Activated B cell treated with CpG ODN at 0.5 μM for 24 hours (primary cell): Measurements from ENCODE around the gene C17orf107. TPM values are rescaled to one million over a fixed set of nuclear protein-coding genes. Genes with fewer than 3 reads are reported as not detected.

ENCODE experiments used
- ATAC-seq: fragments of 200-7000 bp; cut with Tn5 transposase; one replicate; pipeline ENCODE4 v1.10.0; 2021; ENCODE audit warnings: low read depth, mild to moderate bottlenecking, moderate library complexity
- CTCF ChIA-PET: fragments of 350-600 bp; sonication (Branson Sonifier 250); formaldehyde crosslinking; loops from one replicate; lab custom pipeline; 2021; ENCODE audit warnings: antibody characterized with exemption; lab: Charles Lee
- POLR2A ChIA-PET: fragments of 350-600 bp; sonication (Branson Sonifier 250); formaldehyde crosslinking; loops from one replicate; lab custom pipeline; 2021; ENCODE audit warnings: antibody characterized with exemption; lab: Charles Lee
- DNase-seq: peaks from one replicate; pipeline ENCODE4 v3.0.0; 2022
- H3K27ac Mint-ChIP-seq: one replicate; pipeline ENCODE4 v1.8.0; 2020; ENCODE audit warnings: mixed read lengths
- H3K27me3 Mint-ChIP-seq: one replicate; pipeline ENCODE4 v1.8.0; 2021; ENCODE audit warnings: mixed read lengths
- H3K36me3 Mint-ChIP-seq: one replicate; pipeline ENCODE4 v1.8.0; 2021; ENCODE audit warnings: low read depth, mixed read lengths
- H3K4me1 Mint-ChIP-seq: one replicate; pipeline ENCODE4 v1.8.0; 2021; ENCODE audit warnings: mixed read lengths
- H3K4me3 Mint-ChIP-seq: one replicate; pipeline ENCODE4 v1.8.0; 2020; ENCODE audit warnings: mild to moderate bottlenecking, mixed read lengths
- H3K9me3 Mint-ChIP-seq: one replicate; pipeline ENCODE4 v1.8.0; 2020; ENCODE audit warnings: mixed read lengths
- CTCF ChIP-seq: fragments of 200-600 bp; IDR thresholded peaks from one replicate; pipeline ENCODE4 v1.8.0; 2022; ENCODE audit warnings: antibody characterized with exemption, mild to moderate bottlenecking
- intact Hi-C: fragments of 100-400 bp; cut with micrococcal nuclease; formaldehyde crosslinking; loops from one replicate; pipeline ENCODE4 v1.15.1; 2024
- total RNA-seq: library from RNA; stranded (reverse); gene quantifications from 2 replicates; pipeline ENCODE4 v1.2.3, GENCODE V29; 2022

The C17orf107 gene
- total RNA-seq: 1.6 and 1.8 TPM in 2 replicates

- Mint-ChIP-seq H3K4me3 (peak within 1 kb of the TSS; percentile 87), H3K27ac (peak within 1 kb of the TSS; percentile 54), H3K4me1 (peaks cover 47% of the 10 kb centered on the region), H3K36me3 (peaks cover 24% of the 10 kb centered on the region), H3K9me3 (no peaks in the 10 kb centered on the region), H3K27me3 (no peaks in the 10 kb centered on the region)
- peak; percentile 87 for DNase-seq
- TF ChIP-seq CTCF: no peak
- peak; percentile 83 for ATAC-seq
- ChIA-PET POLR2A (interaction anchor here (0.7 to 4.7 kb wide), 13 partner anchors 33 to 191 kb away, joined by 3 to 26 read pairs (median 4); partner anchors contain the start of genes ARRB2, CAMTA2, KIF1C and PLD2), CTCF (interaction anchor here (0.9 to 1.3 kb wide), 7 partner anchors 8 to 332 kb away, joined by 3 to 6 read pairs (median 4); partner anchors contain the start of genes ARRB2, RNF167 and SLC25A11)
- intact Hi-C loops: loop anchor here (5.0 kb wide), 2 partner anchors 178 to 332 kb away; partner anchors contain the start of gene ZFP3
These were observed at the start of gene C17orf107 for GRCh38 chr17:4899341-4900230. C17orf107 (plus strand) TSS chr17:4899536; CDS start chr17:4899763, 227 bp downstream.

DNA sequence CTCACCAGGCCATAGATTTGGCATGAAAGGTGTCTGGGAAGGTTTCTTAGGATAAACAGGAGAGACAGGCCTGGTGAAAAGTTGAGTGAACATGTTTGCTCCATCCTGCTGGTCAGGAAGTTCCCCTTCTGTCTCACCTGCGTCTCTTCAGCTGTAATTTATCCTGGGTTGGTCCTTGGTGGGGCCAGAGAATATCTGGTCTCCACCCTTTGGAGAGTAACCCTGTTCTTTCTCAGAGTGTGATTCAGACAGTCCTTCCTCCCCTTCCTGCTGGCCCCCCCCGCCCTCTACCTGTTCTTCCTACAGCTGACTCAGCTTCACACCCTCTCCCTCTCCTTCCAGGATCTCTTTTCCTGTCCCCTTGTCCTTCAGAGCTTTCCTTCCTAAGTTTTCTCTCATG, 49.1 kb upstream of the C17orf107 start:
- ATAC-seq (no peak), DNase-seq (no peak)
- POLR2A ChIA-PET: interaction anchor here (0.6 kb wide), 1 partner anchor 266 kb away, joined by 8 read pairs; the partner anchor contains the start of gene SMTNL2
- Mint-ChIP-seq H3K4me1 (peaks cover 12% of the 10 kb centered on the region), H3K36me3 (peaks cover 17% of the 10 kb centered on the region), H3K27ac (no peak overlapping the region), H3K27me3 (no peaks in the 10 kb centered on the region), H3K9me3 (no peaks in the 10 kb centered on the region), H3K4me3 (no peak overlapping the region)
- CTCF ChIA-PET: no interaction called here
- intact Hi-C loops: no loop called here
- no peak for TF ChIP-seq CTCF

GRCh38 chr17:4851084-4851483, 48.3 kb upstream of the C17orf107 start:
- intact Hi-C loops: no loop called here
- H3K4me3 Mint-ChIP-seq: no peak overlapping the region
- H3K36me3 Mint-ChIP-seq: peaks cover 16% of the 10 kb centered on the region
- peaks cover 12% of the 10 kb centered on the region for H3K4me1 Mint-ChIP-seq
- ChIA-PET CTCF (no interaction called here), POLR2A (interaction anchor here (0.6 kb wide), 1 partner anchor 267 kb away, joined by 8 read pairs; the partner anchor contains the start of gene SMTNL2)
- no peaks in the 10 kb centered on the region for H3K9me3 Mint-ChIP-seq
- no peak for DNase-seq
- no peak for ATAC-seq
- H3K27ac Mint-ChIP-seq: no peak overlapping the region
- H3K27me3 Mint-ChIP-seq: no peaks in the 10 kb centered on the region
- TF ChIP-seq CTCF: no peak

- no peak for ATAC-seq
- intact Hi-C loops: no loop called here
- no peak overlapping the region for H3K27ac Mint-ChIP-seq
- no peaks in the 10 kb centered on the region for H3K9me3 Mint-ChIP-seq
- ChIA-PET CTCF (no interaction called here), POLR2A (interaction anchor here (0.6 kb wide), 1 partner anchor 96 kb away, joined by 6 read pairs; the partner anchor contains the start of gene PFN1)
- peaks cover 24% of the 10 kb centered on the region for H3K36me3 Mint-ChIP-seq
- H3K4me3 Mint-ChIP-seq: no peak overlapping the region
- DNase-seq: no peak
- H3K4me1 Mint-ChIP-seq: peaks cover 9% of the 10 kb centered on the region
- TF ChIP-seq CTCF: no peak
- no peaks in the 10 kb centered on the region for H3K27me3 Mint-ChIP-seq
These were observed 46.6 kb upstream of the C17orf107 start for GRCh38 chr17:4852567-4853207.
